ENCODE measurements around the gene SLC6A8.
"Not testable (repeated sequence)": the region's sequence is repeated elsewhere in the genome, so short reads cannot be mapped to it uniquely, and the experiment has no call there.

DNA sequence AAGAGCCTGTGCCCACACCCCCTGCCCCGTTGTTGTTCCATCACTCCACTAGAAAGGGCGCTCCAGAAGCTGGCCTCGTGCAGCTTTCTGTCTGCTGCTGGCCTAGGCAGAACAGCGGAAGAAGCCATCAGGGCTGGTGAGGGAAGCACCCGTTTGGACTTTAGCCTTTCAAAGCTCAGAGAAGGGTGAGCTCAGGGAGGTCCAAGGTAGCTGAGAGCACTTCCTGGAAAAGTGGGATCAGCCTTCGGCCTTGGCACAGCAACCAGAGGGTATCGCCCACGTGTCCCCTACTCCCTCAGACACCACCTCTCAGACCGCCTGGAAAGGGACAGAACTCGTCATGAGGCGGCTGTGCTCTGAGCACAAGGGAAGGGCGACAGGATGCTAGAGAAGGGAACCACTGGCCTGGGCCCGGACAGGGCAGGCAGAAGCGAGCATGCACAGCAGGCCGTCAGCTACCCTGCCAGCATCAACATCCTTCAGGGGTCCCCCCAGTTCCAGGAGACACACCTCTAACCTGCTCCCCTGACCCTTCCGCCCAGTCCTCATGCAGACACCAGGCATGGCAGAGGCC, 11.6 kb downstream of the SLC6A8 start:
- not testable (repeated sequence) for TF ChIP-seq ZNF335 (tag by site-specific recombination; conservative IDR thresholded peaks at IDR 0.05); ZBTB7A (tag by site-specific recombination; IDR thresholded peaks at IDR 0.05; ENCODE audit: low read depth); ZNF157 (tag by site-specific recombination; IDR thresholded peaks at IDR 0.05); ZNF391 (tag by site-specific recombination; IDR thresholded peaks at IDR 0.05; ENCODE audit: borderline replicate concordance, low read depth); REST (tag by site-specific recombination; IDR thresholded peaks at IDR 0.05); ZSCAN5A (tag by site-specific recombination; IDR thresholded peaks at IDR 0.05)
